ENCODE results near the gene RNF32.
"Not testable (repeated sequence)": the region's sequence is repeated elsewhere in the genome, so short reads cannot be mapped to it uniquely, and the experiment has no call there.

Gene RNF32

GRCh38 chr7:156614434-156615264 is 25.9 kb upstream of the RNF32 start:
- DNase-seq, result no peak

- DNase-seq, result no peak
Measured at GRCh38 chr7:156616269-156617202, 24.0 kb upstream of the RNF32 start.

- DNase-seq, result no peak
Measured at GRCh38 chr7:156617215-156617614, 23.4 kb upstream of the RNF32 start.

GRCh38 chr7:156618078-156618779 is 22.3 kb upstream of the RNF32 start:
- DNase-seq, result no peak

GRCh38 chr7:156618780-156619367 is 21.7 kb upstream of the RNF32 start:
- DNase-seq, result no peak

GRCh38 chr7:156619488-156620290 is 20.9 kb upstream of the RNF32 start:
- not testable (repeated sequence) for DNase-seq

GRCh38 chr7:156620291-156620675 is 20.3 kb upstream of the RNF32 start:
- DNase-seq, result no peak

- DNase-seq, result no peak
Measured at GRCh38 chr7:156621652-156622051, 18.9 kb upstream of the RNF32 start.

- no peak for DNase-seq
Measured at GRCh38 chr7:156625580-156625979, 15.0 kb upstream of the RNF32 start.

GRCh38 chr7:156626220-156626895 is 14.2 kb upstream of the RNF32 start:
- no peak for DNase-seq

GRCh38 chr7:156628562-156628961 is 12.0 kb upstream of the RNF32 start:
- no peak for DNase-seq

- no peak for DNase-seq
Measured at GRCh38 chr7:156629873-156630272, 10.7 kb upstream of the RNF32 start.

GRCh38 chr7:156634117-156634516 is 6.5 kb upstream of the RNF32 start:
- DNase-seq, result no peak

- no peak for DNase-seq
Measured at GRCh38 chr7:156635529-156636385, 4.8 kb upstream of the RNF32 start.

- not testable (repeated sequence) for DNase-seq
Measured at GRCh38 chr7:156637093-156637492, 3.5 kb upstream of the RNF32 start.

- peak; percentile 24 for DNase-seq
Measured at GRCh38 chr7:156638443-156639077, 2.0 kb upstream of the RNF32 start.

- DNase-seq, result no peak
Measured at GRCh38 chr7:156639426-156640256, 933 bp upstream of the RNF32 start.

- peak; percentile 58 for DNase-seq
Measured at GRCh38 chr7:156640949-156641485, 443 bp downstream of the RNF32 start.
